ENCODE measurements around the gene BACE1. TPM values are rescaled to one million over a fixed set of nuclear protein-coding genes. Genes with fewer than 3 reads are reported as not detected.

Gene BACE1
- total RNA-seq, 1 experiment from 2014 or later, result 8.5 TPM

DNA sequence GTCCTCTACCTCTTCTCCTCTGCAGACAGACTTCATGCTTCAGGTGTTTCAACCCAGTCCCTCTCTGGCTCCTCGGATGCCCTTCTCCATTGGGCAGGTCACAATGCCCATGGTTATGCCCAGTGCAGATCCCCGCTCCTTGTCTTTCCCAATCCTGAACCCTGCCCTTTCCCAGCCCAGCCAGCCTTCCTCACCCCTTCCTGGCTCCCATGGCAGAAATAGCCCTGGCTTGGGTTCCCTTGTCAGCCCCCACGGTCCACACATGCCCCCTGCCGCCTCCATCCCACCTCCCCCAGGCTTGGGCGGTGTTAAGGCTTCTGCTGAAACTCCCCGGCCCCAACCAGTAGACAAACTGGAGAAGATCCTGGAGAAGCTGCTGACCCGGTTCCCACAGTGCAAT is 34.2 kb downstream of the BACE1 start:
- peaks cover 55% of the 10 kb centered on the region for H3K36me3 Mint-ChIP-seq
- CTCF ChIA-PET, result interaction anchor here (0.5 kb wide), 1 partner anchor 656 kb away, joined by 3 read pairs; no protein-coding TSS in a partner anchor
- POLR2A ChIA-PET, result no interaction called here
- H3K27me3 Mint-ChIP-seq (ENCODE audit: low read depth), result no peaks in the 10 kb centered on the region
- H3K4me3 Mint-ChIP-seq, result no peak overlapping the region
- no peak for DNase-seq (ENCODE audit: low spot score)
- ATAC-seq, result no peak
- no peak overlapping the region for H3K27ac Mint-ChIP-seq
- no peaks in the 10 kb centered on the region for H3K4me1 Mint-ChIP-seq
- H3K9me3 Mint-ChIP-seq, result no peaks in the 10 kb centered on the region
- TF ChIP-seq, protein P1, sequence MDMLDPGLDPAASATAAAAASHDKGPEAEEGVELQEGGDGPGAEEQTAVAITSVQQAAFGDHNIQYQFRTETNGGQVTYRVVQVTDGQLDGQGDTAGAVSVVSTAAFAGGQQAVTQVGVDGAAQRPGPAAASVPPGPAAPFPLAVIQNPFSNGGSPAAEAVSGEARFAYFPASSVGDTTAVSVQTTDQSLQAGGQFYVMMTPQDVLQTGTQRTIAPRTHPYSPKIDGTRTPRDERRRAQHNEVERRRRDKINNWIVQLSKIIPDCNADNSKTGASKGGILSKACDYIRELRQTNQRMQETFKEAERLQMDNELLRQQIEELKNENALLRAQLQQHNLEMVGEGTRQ (CRISPR knock-in tag; IDR thresholded peaks at IDR 0.05), result no peak
- TF ChIP-seq ZNF671 (CRISPR knock-in tag; IDR thresholded peaks at IDR 0.05), result no peak
- no peak for TF ChIP-seq ZNF396 (CRISPR knock-in tag; IDR thresholded peaks at IDR 0.05; ENCODE audit: borderline replicate concordance)
- TF ChIP-seq FOXP1 (CRISPR knock-in tag; IDR thresholded peaks at IDR 0.05; ENCODE audit: borderline replicate concordance), result no peak
- TF ChIP-seq MXD4 (CRISPR knock-in tag; IDR thresholded peaks at IDR 0.05; ENCODE audit: borderline replicate concordance), result no peak

DNA sequence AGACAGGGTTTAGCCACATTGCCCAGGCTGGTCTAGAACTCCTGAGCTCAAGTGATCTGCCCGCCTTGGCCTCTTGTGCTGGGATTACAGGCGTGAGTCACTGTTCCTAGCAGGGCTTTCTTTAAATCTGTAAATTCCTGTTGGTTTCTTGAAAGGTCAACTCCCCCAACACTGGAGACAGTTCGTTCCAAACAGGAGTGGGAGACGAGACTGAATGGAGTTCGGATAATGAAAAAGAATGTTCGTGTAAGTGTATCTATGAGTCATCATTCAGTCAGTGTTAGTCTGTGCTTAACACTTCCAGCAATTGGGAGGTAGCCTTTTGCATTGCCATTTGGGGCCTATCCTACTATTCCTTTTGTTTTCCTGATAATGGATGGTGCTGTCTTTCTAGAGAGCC is 34.9 kb downstream of the BACE1 start:
- H3K36me3 Mint-ChIP-seq, result peaks cover 50% of the 10 kb centered on the region
- ChIA-PET POLR2A (no interaction called here), CTCF (no interaction called here)
- ATAC-seq (no peak), DNase-seq (ENCODE audit: low spot score) (no peak)
- TF ChIP-seq HMGA2 (CRISPR knock-in tag; IDR thresholded peaks at IDR 0.05), result no peak
- TF ChIP-seq, protein P2, sequence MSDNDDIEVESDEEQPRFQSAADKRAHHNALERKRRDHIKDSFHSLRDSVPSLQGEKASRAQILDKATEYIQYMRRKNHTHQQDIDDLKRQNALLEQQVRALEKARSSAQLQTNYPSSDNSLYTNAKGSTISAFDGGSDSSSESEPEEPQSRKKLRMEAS (CRISPR knock-in tag; IDR thresholded peaks at IDR 0.05), result no peak
- TF ChIP-seq PRRX2 (CRISPR knock-in tag; IDR thresholded peaks at IDR 0.05), result no peak
- no peak for TF ChIP-seq MXD4 (CRISPR knock-in tag; IDR thresholded peaks at IDR 0.05; ENCODE audit: borderline replicate concordance)
- no peak for TF ChIP-seq FOXK1 (CRISPR knock-in tag; IDR thresholded peaks at IDR 0.05)
- TF ChIP-seq, protein P3, sequence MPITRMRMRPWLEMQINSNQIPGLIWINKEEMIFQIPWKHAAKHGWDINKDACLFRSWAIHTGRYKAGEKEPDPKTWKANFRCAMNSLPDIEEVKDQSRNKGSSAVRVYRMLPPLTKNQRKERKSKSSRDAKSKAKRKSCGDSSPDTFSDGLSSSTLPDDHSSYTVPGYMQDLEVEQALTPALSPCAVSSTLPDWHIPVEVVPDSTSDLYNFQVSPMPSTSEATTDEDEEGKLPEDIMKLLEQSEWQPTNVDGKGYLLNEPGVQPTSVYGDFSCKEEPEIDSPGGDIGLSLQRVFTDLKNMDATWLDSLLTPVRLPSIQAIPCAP (CRISPR knock-in tag; IDR thresholded peaks at IDR 0.05), result no peak
- TF ChIP-seq NFYB (CRISPR knock-in tag; conservative IDR thresholded peaks at IDR 0.05; ENCODE audit: low read depth), result no peak
- TF ChIP-seq, protein P4, sequence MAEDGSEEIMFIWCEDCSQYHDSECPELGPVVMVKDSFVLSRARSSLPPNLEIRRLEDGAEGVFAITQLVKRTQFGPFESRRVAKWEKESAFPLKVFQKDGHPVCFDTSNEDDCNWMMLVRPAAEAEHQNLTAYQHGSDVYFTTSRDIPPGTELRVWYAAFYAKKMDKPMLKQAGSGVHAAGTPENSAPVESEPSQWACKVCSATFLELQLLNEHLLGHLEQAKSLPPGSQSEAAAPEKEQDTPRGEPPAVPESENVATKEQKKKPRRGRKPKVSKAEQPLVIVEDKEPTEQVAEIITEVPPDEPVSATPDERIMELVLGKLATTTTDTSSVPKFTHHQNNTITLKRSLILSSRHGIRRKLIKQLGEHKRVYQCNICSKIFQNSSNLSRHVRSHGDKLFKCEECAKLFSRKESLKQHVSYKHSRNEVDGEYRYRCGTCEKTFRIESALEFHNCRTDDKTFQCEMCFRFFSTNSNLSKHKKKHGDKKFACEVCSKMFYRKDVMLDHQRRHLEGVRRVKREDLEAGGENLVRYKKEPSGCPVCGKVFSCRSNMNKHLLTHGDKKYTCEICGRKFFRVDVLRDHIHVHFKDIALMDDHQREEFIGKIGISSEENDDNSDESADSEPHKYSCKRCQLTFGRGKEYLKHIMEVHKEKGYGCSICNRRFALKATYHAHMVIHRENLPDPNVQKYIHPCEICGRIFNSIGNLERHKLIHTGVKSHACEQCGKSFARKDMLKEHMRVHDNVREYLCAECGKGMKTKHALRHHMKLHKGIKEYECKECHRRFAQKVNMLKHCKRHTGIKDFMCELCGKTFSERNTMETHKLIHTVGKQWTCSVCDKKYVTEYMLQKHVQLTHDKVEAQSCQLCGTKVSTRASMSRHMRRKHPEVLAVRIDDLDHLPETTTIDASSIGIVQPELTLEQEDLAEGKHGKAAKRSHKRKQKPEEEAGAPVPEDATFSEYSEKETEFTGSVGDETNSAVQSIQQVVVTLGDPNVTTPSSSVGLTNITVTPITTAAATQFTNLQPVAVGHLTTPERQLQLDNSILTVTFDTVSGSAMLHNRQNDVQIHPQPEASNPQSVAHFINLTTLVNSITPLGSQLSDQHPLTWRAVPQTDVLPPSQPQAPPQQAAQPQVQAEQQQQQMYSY (CRISPR knock-in tag; IDR thresholded peaks at IDR 0.05), result no peak
- no peak for TF ChIP-seq JUN (CRISPR knock-in tag; IDR thresholded peaks at IDR 0.05)
- no peak for TF ChIP-seq EMX1 (CRISPR knock-in tag; IDR thresholded peaks at IDR 0.05)
- TF ChIP-seq MYBL2 (CRISPR knock-in tag; IDR thresholded peaks at IDR 0.05), result no peak
- TF ChIP-seq NR1H2 (CRISPR knock-in tag; IDR thresholded peaks at IDR 0.05), result no peak
- TF ChIP-seq SMAD4 (CRISPR knock-in tag; IDR thresholded peaks at IDR 0.05), result no peak
- TF ChIP-seq, protein P5, sequence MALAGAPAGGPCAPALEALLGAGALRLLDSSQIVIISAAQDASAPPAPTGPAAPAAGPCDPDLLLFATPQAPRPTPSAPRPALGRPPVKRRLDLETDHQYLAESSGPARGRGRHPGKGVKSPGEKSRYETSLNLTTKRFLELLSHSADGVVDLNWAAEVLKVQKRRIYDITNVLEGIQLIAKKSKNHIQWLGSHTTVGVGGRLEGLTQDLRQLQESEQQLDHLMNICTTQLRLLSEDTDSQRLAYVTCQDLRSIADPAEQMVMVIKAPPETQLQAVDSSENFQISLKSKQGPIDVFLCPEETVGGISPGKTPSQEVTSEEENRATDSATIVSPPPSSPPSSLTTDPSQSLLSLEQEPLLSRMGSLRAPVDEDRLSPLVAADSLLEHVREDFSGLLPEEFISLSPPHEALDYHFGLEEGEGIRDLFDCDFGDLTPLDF (CRISPR knock-in tag; IDR thresholded peaks at IDR 0.05), result no peak
- TF ChIP-seq, protein P6, sequence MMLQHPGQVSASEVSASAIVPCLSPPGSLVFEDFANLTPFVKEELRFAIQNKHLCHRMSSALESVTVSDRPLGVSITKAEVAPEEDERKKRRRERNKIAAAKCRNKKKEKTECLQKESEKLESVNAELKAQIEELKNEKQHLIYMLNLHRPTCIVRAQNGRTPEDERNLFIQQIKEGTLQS (CRISPR knock-in tag; conservative IDR thresholded peaks at IDR 0.05), result no peak
- TF ChIP-seq, protein P7, sequence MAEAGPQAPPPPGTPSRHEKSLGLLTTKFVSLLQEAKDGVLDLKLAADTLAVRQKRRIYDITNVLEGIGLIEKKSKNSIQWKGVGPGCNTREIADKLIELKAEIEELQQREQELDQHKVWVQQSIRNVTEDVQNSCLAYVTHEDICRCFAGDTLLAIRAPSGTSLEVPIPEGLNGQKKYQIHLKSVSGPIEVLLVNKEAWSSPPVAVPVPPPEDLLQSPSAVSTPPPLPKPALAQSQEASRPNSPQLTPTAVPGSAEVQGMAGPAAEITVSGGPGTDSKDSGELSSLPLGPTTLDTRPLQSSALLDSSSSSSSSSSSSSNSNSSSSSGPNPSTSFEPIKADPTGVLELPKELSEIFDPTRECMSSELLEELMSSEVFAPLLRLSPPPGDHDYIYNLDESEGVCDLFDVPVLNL (CRISPR knock-in tag; IDR thresholded peaks at IDR 0.05; ENCODE audit: borderline replicate concordance, low read depth), result no peak
- no peak for TF ChIP-seq KAT7 (CRISPR knock-in tag; IDR thresholded peaks at IDR 0.05; ENCODE audit: borderline replicate concordance)
- TF ChIP-seq TCF7 (CRISPR knock-in tag; IDR thresholded peaks at IDR 0.05; ENCODE audit: low read depth), result no peak
- no peak for TF ChIP-seq IRF2 (CRISPR knock-in tag; IDR thresholded peaks at IDR 0.05; ENCODE audit: borderline replicate concordance, low read depth)
- no peak for TF ChIP-seq SP1 (CRISPR knock-in tag; conservative IDR thresholded peaks at IDR 0.05)
- no peaks in the 10 kb centered on the region for H3K4me1 Mint-ChIP-seq
- H3K4me3 Mint-ChIP-seq, result no peak overlapping the region
- H3K27me3 Mint-ChIP-seq (ENCODE audit: low read depth), result no peaks in the 10 kb centered on the region
- no peak overlapping the region for H3K27ac Mint-ChIP-seq
- H3K9me3 Mint-ChIP-seq, result no peaks in the 10 kb centered on the region

Data from WTC11 (cell line).